NCI-H1436 (cell line): Measurements from ENCODE around the gene ELK4.

ENCODE experiments used
- DNase-seq: peaks from one replicate; lab custom pipeline; 2025; lab: John Stamatoyannopoulos, UW

Gene ELK4

DNA sequence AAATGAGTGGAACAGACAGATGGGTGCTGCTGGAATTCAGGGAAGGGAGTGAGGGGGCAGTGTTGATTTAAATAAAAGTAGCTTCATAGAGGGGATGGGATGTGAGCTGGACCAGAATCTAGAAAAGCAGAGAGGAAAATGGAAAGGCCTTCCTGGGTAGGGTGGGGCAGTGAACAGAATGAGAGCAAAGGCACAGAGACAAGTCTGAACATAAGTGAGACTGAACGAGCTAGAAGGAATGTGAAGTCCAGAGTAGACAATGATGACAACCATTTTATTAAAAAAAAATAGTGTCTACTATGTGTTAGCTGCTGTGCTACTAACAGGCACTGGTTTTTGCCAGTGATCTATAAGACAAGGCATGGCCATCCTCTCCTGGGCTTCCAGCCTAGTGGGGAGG, 36.0 kb downstream of the ELK4 start:
- no peak for DNase-seq

DNA sequence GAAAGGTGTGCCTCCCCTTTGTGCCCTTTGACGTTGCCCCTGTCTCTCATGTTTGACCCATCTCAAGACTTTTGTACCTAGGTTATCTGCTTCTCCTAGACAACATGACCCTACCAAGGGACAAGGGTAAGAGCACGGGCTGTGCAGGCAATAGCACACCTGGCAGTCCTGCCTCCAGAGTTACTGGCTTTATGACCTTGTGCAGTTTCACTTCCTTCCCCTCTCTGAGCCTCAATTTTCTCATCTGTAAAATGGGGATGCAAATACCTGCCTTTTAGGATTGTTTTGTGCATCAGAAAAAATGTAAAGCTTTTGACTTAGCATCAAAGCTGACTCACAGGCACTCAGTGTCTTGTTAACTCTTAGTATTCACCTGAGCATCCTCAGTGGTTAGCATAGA, 36.4 kb downstream of the ELK4 start:
- no peak for DNase-seq

DNA sequence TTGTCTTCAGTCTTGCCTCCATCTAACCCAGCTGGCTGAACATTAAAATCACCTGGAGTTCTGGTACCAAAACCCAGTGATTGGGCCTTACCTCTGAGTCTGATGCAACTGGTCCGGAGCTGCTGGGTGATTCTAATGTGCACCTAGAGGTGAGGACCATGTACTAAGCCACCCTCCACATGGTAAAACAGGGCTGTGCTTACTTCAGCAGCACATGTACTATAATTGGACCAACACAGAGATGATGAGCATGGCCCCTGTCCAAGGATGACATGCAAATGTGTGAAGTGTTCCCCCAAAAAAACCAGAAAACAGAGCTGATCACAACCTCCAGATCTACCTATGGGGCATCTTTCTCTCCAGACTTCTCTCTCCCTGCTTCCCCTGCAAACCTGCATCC, 37.0 kb downstream of the ELK4 start:
- DNase-seq: no peak

DNA sequence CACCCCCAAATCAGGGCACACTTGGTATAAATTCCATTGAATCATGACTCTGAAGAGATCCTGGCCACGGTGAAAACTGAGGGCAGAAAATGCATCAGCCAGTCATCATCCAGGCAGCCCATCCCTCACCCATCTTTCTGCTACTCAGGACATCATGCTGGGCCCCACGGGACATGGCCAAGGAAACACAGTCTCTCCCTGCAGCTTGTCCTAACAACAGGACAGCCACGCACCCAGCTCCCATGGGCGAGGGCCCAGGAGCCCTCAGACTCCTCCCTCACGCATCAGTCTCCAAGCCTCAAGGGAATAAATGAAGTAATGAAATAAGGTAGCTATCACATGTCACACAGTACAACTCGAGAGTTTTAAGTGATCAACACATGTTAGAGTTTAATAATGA, 37.8 kb downstream of the ELK4 start:
- DNase-seq: no peak

DNA sequence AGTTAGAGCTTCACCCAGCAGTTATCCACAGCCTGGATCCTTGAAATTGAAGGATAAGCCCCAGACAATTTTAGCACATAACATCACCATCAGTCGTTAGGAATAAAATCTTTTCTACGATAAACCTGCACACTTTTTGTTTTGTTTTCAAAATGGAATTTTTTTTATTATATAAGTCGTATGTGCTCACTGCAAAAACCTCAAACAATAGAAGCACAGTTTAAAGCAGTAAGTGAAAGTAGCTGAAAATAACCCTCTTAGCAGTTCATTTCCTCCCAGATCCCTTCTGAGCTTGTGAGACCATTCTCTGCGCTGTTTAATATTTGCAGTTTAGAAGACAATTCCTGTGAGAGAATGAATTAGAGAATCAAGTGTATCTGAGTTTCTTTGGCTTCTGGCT, 38.3 kb downstream of the ELK4 start:
- no peak for DNase-seq

DNA sequence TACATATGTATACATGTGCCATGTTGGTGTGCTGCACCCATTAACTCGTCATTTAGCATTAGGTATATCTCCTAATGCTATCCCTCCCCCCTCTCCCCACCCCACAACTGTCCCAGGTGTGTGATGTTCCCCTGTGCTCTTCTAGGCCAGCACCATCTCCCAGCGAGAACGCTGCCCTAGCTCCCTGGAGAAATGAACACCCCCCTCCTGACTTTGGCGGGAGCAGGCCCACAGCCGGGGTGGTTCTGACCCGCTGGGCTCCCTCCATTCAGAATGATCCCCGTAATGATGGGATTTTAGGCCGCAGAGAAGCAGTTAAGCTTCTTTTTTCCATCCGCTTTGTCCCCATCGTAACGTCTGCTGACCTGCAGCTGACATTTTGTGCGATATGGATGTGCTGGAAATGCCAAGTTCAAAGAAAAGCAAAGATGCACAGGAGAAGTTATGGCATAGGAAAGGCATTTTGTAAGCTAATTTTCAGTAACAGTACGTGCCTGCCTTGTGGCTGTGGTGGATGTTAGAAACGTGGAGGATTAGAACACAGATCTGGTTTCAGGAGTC, 39.3 kb downstream of the ELK4 start:
- DNase-seq: no peak

DNA sequence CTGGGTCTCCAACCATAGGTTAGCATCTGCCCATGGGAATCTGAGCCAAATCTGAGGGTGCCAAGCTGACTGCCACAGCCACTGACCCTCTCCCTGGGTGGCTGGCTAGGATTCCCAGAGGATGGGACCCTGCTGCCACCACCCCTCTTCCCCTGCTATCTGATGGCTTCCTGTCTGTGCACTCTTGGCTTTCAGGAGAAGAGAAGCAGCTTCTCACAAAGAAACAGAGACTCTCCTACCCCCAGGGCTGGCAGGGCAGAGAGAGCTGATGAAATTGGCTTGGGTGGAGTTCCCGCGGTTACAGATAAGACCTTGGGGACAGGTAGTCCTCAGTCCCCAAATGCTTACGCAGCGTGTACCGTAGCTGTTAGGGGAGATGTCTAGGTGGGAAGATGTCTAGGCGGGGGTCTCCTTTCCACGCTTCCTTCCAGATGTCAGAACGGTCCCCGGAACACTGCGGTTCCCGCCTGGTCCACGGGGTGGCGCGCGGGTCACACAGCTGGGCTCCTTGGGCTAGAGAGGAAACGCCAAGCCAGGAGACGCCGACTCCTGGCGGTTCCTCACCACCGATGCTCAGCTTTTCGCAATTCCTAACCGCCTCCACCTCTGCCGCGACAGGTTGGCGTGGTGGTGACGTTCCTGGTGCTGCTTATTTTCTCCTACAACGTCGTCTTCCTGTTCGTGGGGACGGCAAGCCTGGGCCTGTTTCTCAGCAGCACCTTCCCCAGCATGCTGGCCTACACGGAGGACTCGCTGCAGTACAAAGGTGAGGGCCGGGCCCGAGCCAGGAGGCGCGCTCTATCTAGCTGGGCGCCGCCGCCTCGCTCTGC, 40.1 kb downstream of the ELK4 start:
- DNase-seq: peak; percentile 92

DNA sequence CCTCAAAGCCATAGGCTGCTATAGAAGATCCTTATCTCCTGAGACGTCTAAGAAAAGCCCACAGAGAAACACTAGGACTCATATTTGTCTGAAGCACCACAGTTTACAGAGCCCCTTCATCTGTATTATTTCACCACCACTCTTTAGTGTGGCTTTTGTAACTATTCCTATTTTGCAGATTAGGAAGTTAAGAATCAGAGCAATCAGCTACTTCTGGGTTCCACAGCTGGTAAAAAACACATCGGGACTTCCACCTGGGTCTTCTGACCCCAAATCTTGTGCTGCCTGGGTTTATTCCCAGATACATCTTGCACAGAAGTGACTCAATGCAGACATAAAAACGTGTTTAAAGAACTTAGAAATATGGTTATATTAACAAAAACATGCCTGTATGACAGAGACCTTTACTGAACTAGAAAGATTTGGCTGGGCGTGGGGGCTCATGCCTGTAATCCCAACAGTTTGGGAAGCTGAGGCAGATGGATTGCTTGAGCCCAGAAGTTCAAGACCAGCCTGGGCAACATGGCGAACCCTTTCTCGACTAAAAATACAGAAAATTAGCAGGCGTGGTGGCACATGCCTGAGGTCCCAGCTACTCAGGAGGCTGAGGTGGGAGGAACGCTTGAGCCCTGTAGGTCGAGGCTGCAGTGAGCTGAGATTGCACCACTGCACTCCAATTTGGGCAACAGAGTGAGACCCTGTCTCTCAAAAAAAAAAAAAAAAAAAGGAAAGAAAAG, 40.9 kb downstream of the ELK4 start:
- DNase-seq: no peak

DNA sequence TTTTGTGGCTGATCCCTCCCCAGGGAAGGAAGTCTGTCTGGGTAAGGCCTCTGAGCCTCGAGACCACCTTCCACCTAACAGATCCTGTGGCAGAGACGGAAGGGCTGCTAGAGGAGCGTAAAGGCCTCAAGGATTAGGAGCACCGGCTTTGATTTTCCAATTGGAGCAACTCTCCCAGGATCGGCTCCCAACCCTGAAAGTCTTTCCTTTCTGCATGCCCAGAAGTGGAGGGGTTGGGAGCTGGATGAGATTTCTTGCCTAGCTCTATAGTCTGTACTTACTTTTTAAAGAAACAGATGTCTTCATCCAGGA, 41.4 kb downstream of the ELK4 start:
- no peak for DNase-seq

DNA sequence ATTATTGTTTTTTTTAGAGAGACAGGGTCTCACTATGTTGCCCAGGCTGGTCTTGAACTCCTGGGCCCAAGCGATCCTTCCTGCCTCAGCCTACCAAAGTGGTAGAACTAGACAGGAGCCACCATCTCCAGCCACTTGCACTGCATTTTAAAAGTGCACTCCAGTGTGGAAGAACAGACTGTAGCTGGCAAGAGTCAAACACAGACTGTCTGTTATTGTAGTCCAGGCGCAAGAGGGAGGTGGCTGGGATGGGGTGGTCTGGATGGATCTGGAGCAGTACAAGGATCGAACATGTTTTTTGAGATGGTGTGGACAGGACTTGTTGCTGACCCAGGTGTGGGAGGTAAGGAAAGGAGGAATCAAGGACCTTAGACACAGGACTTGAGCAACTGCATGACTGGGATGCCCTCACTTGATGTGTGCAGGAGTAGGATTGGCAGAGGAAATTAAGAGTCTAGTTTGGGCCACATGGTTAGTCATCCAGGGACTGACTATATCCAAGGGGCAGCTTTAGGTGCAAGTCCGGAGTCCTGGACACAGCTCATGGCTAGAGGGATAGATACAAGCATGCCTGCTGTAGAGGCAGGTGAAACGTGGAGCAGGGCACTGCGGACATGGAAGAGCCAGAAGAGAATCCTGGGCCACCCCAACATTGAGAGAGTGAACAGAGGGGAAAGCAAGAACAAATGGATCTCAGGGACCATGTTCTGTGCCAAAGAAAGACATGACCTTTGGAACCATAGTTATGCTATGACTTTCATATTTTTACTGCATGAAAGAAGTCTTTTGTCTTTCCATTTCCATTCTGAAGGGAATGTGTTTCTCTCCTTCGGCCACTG, 42.0 kb downstream of the ELK4 start:
- no peak for DNase-seq

DNA sequence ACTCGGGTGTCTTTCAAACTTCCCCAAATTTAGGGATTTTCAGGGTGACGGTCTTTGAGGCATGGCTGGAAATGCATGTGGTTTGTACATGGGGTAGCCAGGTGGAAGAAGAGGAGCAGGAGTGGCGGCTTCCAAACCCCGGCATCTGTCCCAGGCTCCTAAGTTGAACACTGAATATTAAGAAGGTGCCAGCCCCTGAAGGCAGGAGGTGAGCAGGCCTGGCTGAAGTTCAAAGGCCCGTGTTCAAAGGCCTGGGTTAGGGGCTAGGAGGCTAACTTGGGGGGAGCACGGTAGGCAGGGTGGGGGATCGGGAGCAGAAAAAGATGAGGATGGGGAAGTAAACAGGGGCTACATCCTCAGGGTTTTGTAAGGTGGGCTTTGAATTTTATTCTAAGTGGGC, 42.8 kb downstream of the ELK4 start:
- DNase-seq: no peak

DNA sequence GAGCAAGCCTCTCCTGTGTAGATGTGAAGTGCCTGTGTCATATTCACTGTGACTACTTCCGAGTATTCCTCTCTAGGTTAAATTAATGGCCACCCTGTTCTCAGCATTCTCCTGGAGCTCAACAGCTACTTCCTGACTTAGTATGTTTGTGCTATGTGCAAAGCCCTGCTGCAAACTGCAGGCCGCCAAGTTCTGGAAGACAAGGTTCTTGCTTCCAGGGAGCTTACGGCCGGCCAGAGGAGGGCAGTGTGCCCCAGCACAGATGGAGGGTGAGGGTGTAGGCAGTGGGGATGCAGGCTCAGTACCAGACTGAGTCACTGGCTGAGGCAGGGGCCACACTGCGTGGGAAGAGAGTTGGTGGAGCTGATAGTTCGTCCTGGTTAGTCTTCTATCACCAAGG, 43.2 kb downstream of the ELK4 start:
- peak; percentile 16 for DNase-seq

DNA sequence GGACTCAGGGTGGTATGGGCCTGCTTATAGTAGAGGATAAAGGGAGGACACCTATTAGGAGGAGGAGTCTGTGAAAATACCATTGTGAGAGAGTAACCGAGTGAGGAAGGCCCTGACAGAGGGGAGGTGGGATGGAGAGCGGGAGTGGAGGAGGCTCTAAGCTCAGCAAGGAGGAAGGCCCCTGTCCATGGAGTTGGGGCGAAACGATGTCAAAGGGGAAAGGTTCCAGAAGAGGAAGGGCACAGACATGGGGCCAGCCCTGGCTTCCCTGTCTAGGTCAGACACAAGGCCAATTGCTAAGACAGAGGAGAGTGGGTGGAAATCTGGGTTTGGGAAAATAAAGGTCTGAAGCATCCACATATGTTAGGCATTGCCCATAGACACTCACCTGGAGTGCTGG, 44.2 kb downstream of the ELK4 start:
- DNase-seq: no peak

DNA sequence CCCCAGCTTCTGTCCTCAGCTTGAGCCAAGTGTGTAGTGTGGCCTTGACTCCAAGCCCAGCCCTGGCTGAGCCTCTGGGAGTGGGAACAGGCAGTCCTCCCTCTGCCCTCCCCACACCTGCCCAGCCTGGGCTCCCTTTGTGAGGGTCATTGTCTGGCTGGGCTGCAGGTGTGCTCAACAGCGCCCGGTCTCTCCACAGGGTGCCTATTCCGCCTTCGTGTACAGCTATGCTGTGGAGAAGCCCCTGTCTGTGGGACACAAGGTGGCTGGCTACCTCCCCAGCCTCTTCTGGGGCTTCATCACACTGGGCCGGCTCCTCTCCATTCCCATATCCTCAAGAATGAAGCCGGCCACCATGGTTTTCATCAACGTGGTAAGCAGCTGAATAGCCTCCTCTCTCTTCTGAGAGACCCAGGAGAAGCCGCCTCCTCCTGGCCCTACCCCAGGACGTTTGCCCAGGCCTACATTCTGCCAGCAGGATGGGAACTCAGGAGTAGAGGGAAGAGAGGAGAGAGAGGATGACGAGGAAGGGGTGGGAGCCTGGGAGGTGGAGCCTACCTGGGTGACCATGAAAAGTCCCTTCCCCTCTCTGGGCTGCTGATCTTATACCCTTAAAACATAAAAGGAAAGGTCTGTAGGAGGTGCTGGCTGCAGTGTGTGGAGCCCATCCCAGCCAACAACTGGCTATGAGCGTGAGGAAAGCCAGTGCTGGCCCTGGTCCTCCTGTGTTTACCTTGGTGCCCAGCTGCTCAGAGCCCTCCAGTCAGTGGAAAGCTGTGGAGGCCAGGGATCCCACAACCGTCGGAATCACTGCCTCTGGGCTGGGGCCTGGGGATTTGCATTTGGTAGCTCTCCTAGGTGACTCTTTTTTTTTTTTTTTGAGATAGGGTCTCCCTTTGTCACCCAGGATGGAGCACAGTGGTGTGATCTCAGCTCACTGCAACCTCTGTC, 45.7 kb downstream of the ELK4 start:
- DNase-seq: no peak

DNA sequence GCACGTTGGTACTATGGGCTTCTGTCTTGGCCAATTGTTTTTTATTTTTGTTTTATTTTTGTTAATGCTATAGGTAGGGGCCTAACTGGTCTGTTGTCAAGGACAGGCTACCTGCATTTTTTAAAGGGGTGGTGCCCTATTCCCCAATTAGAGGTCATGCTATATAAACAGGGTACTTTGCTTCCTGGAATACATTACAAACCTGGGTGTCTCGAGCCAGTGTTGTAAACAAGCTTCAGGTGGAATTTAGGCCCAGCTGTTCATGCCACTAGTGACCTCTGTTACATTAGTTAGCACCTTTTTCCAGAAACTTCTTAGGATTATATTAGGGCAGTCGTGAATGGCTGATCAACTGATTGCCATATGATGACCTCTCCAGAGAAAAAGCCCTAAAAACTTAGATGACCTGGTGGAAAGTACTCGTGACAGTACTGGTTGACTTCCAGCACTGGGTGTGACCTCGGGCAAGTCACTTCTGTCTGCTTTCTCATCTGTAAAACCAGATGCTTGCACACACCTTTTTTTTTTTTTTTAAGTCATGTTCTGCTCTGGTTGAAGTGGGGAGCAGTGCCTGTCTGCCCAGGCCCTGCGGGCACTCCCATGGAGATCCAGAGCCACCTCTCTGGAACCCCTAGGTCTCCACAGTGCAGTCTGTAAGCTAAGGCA, 46.5 kb downstream of the ELK4 start:
- no peak for DNase-seq

DNA sequence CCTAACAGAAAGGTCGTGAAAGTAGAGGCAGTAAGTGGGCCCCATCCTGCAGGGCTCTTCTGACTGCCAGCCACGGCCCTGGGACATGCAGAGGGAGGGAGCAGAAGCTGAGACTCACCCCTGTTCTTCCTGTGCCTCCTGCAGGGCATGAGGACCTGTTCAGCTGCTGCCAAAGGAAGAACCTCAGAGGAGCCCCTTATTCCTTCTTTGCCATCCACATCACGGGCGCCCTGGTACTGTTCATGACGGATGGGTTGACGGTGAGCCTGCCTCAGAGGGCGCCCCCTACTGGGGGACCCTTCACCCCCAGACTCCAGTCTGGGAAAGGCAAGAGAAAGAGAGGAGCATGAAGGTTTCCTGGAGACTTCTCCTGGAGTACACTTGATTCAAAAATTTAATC, 47.1 kb downstream of the ELK4 start:
- no peak for DNase-seq

DNA sequence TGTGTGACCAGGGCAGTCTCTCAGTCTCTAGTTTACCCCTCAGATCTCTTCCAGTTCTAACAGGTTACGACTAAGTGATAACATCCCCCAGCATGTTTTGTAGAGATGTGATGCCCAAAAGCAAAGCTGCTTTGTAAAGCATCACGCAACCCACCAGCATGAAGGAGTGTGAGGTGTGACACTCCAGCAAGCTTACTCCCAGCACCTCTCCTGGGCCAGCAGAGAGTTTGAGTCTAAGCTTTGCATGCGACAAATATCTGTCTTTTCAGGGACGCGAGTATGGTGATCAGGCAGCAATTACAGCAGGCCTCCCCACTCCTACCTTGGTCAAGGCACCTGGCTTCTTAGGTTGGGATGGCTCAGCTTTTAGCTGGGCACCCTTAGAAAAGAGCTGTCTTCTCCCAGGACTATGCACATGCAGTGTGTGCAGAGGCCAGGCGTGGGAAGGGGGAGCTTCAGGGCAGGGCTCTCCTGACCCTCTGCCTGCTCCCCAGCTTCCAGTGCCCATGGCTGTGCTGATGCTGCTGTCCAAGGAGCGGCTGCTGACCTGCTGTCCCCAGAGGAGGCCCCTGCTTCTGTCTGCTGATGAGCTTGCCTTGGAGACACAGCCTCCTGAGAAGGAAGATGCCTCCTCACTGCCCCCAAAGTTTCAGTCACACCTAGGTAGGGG, 48.2 kb downstream of the ELK4 start:
- DNase-seq: no peak

DNA sequence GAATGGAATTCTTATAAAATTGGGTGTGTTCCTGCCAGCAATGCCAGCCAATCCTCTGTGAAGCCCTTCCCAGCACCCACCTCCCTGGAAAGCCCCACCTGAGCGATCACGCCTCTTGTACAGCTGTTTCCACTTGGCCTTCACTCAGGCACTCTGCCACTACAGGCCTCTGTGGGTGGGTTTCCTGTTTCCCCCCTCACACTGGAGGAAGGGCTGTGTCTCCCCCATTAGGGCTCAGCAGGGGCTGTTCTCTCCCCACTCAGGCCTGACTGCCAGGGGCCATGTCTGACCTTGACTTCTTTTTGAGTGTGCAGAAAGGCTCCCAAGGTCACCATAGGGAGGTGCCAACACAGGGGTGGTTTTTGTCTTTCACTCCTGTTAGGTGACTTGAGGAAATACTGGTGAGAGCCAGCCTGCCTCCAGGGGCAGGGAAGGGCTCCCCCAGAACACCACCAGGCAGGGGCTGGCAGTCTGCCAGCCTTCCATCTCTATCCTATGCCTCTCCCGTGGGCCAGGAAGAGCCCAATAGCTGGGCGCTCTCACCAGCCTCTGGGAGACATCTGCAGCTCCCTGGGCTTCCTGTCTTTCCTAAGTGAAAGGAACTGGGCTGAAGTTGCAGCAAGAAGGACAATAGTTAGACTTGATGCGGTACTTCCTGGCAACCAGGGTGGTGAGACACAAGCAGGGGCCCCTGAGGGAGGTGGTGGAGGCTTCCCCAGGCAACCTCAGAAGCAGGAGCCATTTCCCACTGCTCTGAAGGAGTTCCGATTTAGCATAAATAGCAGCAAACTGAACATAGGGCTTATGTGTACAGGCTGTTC, 49.1 kb downstream of the ELK4 start:
- no peak for DNase-seq

DNA sequence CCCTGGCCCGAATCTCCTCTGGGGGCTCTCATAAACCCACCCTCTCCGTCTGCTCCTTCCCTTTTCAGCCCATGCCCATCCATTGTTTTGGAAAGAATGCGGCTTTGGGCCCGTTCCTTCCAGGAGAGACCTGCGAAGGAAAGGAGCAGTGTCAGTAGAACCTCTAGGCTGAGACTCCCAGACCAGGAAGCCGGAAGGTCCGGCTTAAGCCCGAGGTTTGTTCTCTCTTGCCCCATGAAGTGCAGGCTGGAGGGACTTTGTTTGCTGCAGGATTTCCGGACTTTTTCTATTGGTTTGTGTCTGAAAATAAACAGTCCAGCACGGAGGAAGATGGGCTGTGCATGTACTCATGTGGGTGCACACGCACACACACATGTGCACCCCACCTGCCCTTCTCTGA, 49.8 kb downstream of the ELK4 start:
- DNase-seq: no peak
